Urinary bladder (tissue), 4 donors: ENCODE data around the gene APBA2. TPM values are rescaled to one million over a fixed set of nuclear protein-coding genes. Genes with fewer than 3 reads are reported as not detected.
"Not testable (repeated sequence)": the region's sequence is repeated elsewhere in the genome, so short reads cannot be mapped to it uniquely, and the experiment has no call there.

Source experiments
- DNase-seq: peaks from one replicate; pipeline ENCODE4 v3.0.0-alpha.2; 2015; ENCODE audit errors: extremely low spot score
- H3K27ac ChIP-seq: one replicate; pipeline ENCODE4 v1.5.1; 2013; ENCODE audit warnings: low read depth, mild to moderate bottlenecking, moderate library complexity
- H3K36me3 ChIP-seq: one replicate; pipeline ENCODE4 v1.6.1; 2013; ENCODE audit warnings: mild to moderate bottlenecking, moderate library complexity; ENCODE audit not compliant: insufficient read depth
- H3K4me1 ChIP-seq: one replicate; pipeline ENCODE4 v1.6.1; 2013; ENCODE audit warnings: mild to moderate bottlenecking, moderate library complexity; ENCODE audit not compliant: insufficient read depth
- H3K4me3 ChIP-seq: one replicate; pipeline ENCODE4 v1.5.1; 2013; ENCODE audit warnings: low read depth, low read length
- WGBS: extraction: QIAGEN DNeasy Blood & Tissue Kit; methylation state at CpG from one replicate; pipeline ENCODE4 v1.1.7; 2013; 5-methylcytosine and 5-hydroxymethylcytosine counted together
- polyA plus RNA-seq: library from polyadenylated mRNA; stranded (reverse); fragments of 200-250 nt; gene quantifications from one replicate; pipeline ENCODE4 v1.2.3, GENCODE V29; 2013
- total RNA-seq: library from RNA; depleted of rRNA; stranded (reverse); fragments of >200 nt; gene quantifications from one replicate; pipeline ENCODE4 v1.2.3, GENCODE V29; 2014
- donor health status: healthy with polysubstance abuse.
- donor health status: healthy.

The APBA2 gene
- total and polyA plus RNA-seq, 2 donors, result 4.2 to 12.8 TPM

DNA sequence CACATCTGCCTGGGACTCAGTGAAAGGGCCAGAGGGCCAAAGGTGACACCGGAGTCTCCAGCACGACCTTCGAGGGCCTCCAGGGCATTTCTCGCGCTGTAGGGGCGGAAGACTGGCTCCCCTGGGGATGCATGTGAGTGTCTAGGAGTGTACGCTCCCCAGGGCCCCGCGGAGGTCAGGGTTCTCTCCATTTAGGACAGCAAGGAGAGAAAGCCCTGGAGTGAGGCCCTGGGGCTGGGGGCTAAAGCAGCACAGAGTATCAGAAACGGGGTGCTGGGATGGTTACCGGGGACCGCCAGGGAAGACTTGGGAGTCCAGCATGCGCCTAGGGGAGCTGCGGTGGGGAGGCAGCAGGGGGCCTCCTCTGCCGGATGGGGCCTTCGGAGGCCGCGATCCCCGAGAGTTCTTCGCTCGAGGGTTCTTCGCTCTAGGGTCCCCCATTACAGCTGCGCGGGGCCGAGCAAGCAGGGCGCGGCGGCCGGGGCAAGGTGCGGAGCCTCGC lies 595 bp upstream of the APBA2 start:
- Histone ChIP-seq H3K36me3 (no peaks in the 10 kb centered on the region), H3K4me3 (peak overlapping the region; percentile 61), H3K4me1 (no peaks in the 10 kb centered on the region), H3K27ac (no peak overlapping the region)
- DNase-seq, result no peak
- WGBS, result 26% methylated on average over 31 of the region's 31 CpGs

DNA sequence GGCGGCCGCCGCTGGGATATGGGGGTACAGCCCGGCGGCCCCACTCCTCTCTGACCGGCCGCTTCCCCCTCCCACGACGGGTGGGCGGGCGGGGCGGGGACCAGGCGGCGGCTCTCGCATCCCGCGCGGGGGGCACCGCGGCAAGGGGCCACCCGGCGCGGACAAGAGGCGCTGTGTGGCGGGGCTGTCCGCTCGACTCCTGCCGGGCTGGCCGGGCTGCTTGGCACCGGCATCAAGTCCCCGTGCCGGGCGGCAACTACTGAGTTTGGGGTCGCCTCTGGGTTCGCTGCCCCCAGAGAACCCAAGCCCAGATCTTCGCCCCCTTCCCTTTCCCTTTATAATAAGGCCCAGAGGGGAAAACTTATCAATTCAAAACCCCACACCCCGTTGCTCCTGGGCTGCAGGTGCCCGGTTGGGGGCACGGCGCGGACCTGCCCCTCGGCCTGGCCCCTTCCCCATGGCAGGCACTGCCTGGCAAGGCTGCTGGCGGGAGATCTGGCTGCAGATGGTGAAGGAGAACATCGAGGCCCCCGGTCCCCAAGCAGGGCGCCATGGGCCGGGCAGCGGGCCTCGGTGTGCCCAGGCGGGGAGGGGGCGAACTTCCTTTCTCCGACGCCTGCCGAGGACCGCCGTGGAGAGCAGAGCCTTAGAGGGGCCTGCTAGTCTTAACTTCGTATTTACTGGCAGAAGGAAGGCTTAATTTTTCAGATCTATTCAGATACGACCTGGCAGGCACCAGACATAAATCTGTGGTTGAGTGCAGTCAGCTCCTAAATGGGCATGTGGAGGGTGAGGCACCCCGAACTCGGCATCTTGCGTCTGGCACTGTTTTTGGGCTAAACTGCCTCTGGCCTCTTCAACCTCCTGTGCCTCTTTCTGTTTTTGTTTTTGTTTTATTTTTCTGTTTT lies 911 bp downstream of the APBA2 start:
- no peaks in the 10 kb centered on the region for H3K4me1 ChIP-seq
- WGBS, result 19% methylated on average over 60 of the region's 61 CpGs
- no peak for DNase-seq
- no peak overlapping the region for H3K27ac ChIP-seq
- H3K36me3 ChIP-seq, result no peaks in the 10 kb centered on the region
- peak overlapping the region; percentile 61 for H3K4me3 ChIP-seq

DNA sequence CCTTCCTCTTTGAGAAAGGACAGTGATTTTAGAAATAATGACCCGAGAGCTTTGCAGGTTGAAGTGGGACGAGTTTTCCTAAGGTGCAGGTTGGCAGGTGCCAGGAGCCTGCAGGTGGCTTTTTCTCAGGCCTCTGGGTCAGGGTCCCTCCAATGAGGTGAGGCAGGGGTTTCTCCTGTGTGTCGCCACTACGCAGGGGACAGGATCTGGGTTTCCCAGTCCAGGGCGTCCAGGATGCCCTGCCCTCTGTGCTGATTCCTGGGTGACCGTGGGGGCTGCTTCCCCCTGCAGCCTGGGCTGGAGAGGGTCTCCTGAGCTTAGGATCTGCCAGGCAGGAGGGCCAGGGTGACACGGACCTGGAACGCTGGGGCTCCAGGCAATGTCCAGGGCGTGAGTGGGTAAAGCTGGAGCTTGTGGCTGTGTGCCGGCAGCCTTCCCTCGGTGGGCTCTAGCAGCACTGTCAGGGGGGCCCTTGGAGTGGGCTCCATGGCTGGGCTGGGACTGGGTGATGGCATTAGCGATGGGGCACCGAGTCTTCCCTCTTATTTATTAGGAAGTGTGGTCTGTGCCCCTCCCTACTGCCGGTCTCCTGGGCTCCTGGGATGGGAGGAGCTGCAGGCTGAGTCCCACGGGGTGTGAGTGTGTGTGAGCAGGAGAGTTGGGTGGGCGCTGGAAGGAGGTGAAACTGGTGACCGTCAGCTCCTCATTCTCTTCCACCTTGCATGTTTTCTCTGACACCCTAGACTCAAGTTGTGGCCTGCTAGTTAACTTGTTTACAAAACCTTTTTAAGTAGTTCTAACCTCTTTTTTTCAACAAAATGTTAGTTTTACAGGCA lies 1.8 kb downstream of the APBA2 start:
- Histone ChIP-seq H3K27ac (no peak overlapping the region), H3K4me3 (no peak overlapping the region), H3K36me3 (no peaks in the 10 kb centered on the region), H3K4me1 (no peaks in the 10 kb centered on the region)
- WGBS, result 75% methylated on average over 17 of the region's 17 CpGs
- no peak for DNase-seq

DNA sequence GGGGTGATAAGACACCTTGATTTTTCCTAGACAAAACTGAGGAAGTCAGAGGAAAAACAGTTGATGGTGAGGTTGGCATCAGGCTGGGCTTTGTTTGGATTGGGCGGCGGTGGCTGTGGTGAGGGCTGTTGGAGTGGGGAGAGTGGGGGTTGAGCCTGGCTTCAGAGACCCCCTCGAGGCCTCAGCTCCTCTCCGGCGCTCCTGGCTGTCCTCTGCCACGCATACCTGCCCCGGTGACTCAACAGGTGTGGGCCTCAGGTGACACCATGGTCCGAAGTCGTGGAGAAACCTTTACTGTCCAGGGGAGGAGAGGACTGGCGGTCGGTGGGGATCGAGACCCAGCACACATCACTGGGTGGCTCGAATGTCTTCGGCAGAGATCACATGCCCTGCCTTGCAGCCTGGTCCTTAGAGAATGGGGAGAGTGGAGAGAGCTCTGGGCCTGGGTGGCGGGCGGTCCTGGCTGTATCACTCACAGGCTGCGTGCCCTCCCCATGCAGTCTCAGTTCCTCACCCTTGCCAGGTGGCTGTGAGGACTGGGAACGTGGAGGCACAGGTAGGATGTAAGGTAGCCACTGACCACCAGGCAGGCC lies 2.6 kb downstream of the APBA2 start:
- Histone ChIP-seq H3K36me3 (no peaks in the 10 kb centered on the region), H3K27ac (no peak overlapping the region), H3K4me1 (no peaks in the 10 kb centered on the region), H3K4me3 (no peak overlapping the region)
- WGBS, result 88% methylated on average over 18 of the region's 18 CpGs
- no peak for DNase-seq

DNA sequence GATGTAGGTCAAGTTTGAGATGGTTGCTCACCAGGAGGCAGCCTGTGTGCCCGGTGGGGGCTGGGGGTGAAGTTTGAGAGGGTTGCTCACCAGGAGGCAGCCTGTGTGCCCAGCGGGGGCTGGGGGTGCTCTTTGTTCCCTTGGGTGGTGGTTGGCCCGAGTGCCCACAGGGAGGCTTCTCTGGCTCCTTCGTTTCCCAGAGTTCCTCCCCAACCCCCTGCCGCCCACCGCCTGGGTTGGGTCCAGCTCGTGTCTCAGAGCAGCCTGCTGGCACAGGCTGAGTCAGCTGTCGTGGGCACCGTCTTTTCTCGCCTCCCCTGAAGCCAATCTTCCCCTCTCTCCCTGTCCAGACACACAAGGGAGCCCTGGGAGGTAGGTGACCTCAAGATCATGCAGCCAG lies 3.1 kb downstream of the APBA2 start:
- H3K4me1 ChIP-seq, result no peaks in the 10 kb centered on the region
- 89% methylated on average over 10 of the region's 10 CpGs for WGBS
- DNase-seq, result no peak
- no peak overlapping the region for H3K27ac ChIP-seq
- no peak overlapping the region for H3K4me3 ChIP-seq
- H3K36me3 ChIP-seq, result no peaks in the 10 kb centered on the region

DNA sequence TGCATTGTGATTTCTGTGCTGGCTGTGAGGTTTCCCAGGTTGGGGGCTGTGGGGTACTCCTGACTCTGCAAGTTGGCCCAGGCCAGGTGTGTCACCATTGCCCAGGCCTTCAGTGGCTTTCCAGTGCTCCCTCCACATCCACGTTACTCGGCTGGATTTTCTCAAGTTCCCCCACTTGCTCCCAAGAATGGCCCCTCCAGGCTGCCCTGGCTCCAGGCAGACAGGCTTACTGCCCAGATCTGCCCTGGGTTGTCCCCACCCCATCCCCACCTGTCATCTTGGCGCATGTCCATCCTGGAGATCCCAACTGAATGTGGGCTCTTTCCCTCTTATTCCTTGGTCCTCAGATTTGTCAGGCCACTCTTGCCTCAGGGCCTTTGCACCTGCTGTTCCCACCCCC lies 3.6 kb downstream of the APBA2 start:
- H3K4me3 ChIP-seq, result no peak overlapping the region

DNA sequence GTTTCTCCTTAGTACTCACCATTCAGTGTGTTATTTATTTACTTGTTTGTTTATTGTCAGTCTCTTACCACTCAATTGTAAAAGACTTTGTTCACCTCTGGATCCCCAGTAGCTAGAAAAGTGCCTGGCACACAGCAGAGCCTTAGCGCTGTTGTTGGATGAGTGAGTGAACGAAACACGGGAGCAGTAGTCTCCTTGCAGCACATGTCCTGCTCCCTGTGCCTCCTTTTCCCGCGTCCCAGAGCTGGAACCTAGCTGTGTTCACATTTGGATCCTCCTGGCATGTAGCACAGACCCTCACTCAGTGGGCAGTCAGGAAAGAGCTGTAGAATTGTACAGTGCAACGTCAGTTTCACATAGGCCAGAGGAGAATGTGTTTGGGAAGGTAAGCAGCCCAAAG lies 4.1 kb downstream of the APBA2 start:
- not testable (repeated sequence) for H3K27ac ChIP-seq, DNase-seq, H3K4me1 ChIP-seq, H3K4me3 ChIP-seq, H3K36me3 ChIP-seq
- WGBS, result 80% methylated on average over 6 of the region's 6 CpGs

More for the DNA sequence above, 3.6 kb downstream of the APBA2 start:
- DNase-seq, result no peak
- Histone ChIP-seq H3K36me3 (no peaks in the 10 kb centered on the region), H3K27ac (no peak overlapping the region), H3K4me1 (no peaks in the 10 kb centered on the region)
- WGBS, result 98% methylated on average over 3 of the region's 3 CpGs

DNA sequence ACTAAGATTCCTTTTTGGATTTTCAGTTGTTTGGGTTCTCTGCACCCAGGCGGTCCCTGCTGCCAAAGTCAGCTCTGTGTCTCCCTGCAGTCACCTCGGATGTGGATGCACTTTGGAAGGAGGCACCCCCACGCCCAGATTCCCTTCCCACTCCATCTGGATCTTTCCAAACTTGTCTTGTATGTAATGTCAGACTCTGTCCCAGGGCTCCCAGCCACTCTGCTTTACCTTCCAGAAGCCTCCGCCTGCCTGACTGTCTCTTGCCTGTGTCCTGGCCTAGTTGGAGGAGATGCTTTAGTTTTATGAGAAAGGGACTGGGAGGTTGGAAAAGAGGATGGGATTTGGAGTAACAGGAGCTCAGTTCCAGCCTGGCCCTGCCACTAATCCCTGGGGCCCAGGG lies 4.5 kb downstream of the APBA2 start:
- not testable (repeated sequence) for H3K36me3 ChIP-seq, DNase-seq, H3K4me1 ChIP-seq, H3K4me3 ChIP-seq, H3K27ac ChIP-seq
- 87% methylated on average over 4 of the region's 4 CpGs for WGBS

DNA sequence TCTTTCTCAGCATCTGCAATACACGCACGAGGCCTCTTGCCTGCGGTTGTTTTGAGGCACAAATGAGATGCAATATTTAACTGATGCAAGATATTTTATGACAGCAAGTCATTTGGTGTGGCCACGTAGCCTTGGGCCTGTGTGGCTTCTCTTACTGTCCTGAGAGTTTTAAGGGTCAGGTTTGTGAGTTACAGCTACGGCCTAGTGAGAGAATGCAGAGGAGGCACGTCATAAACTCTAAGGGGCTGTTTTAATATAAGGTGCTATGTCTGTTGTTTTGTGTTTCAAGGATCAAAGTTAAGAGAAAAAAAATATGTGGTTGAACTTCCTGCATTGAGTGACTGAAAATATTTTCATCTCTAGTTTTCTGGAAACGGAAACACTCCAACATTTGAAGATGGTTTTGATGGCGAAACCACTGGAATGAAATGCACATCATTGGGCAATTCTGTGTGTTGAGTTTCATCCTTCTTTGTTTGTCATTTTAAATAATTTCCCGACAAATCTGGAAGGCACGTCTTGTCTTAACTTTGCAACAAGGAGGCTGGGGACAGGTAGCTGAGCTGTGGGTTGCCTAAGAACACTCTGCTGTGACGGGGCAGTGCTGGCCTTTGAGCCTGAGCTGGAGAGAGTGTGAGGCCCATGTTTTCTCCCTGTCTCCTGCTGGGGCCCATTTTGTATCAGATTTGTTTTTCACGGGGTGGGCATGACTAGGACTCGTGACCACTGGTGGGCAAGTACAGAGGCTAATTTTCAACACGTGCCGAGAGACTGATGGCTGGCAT lies 5.1 kb downstream of the APBA2 start:
- WGBS, result 86% methylated on average over 15 of the region's 15 CpGs
- DNase-seq, result no peak
- no peaks in the 10 kb centered on the region for H3K36me3 ChIP-seq
- no peaks in the 10 kb centered on the region for H3K4me1 ChIP-seq
- H3K4me3 ChIP-seq, result no peak overlapping the region
- H3K27ac ChIP-seq, result no peak overlapping the region

DNA sequence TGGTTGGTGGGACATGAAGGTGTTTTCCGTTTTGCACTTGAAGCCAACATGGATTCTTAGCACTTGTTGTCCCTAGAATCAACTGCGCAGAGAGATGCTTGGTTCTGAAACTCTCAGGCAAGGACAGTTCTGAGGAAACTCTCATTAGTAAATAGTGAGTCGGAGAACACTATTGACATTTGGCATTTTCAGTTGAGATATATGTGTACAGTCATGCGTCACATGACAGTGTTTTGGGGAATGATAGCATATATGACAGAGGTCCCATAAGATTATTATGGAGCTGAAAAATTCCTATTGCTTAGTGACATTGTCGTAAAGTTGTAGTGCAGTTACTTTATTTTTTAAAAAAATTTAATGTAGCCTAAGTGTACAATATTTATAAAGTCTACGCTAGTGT lies 5.8 kb downstream of the APBA2 start:
- no peak for DNase-seq
- no peak overlapping the region for H3K27ac ChIP-seq
- 95% methylated on average over 6 of the region's 6 CpGs for WGBS
- no peak overlapping the region for H3K4me3 ChIP-seq
- H3K36me3 ChIP-seq, result no peaks in the 10 kb centered on the region
- H3K4me1 ChIP-seq, result no peaks in the 10 kb centered on the region

DNA sequence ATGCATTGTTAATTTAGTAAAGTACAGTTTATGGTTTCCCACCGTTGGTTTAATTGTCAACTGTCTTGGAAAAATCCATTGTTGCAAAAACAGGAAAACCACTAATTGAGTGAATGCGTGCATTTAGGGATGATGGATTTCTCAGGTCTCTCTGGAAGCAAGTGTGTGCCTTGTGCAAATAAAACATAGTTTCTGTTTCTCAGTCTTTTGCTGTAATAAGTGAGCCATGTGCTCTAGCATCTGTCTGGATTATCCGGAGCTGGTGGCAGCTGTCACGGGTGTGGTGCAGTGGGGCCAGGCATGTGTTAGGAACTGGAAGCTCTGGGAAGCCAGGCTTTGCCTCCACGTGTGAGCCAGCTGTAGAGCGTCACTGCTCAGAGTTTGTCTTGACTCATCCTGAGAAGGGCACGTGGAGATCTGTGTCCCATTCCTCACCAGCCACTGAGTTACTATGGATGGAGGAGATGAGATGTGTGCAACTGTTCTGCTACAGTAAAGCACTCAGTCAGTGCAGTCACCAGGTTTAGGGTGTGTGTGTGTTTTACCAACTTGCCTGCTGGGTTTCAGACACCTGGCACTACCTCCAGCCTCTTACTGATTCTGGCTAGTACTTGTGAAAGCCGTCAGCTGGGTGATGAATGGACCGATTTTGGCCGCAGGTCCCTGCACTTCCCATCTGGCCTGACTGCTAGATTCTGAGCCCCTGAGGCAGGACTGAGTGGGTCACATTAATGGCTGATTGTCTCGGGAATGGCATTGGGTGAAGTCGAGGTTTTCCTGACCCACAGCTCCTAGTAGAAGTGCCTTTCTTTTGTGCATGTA lies 7.2 kb downstream of the APBA2 start:
- 57% methylated on average over 12 of the region's 12 CpGs for WGBS
- Histone ChIP-seq H3K27ac (no peak overlapping the region), H3K4me3 (no peak overlapping the region), H3K4me1 (no peaks in the 10 kb centered on the region), H3K36me3 (no peaks in the 10 kb centered on the region)
- no peak for DNase-seq

DNA sequence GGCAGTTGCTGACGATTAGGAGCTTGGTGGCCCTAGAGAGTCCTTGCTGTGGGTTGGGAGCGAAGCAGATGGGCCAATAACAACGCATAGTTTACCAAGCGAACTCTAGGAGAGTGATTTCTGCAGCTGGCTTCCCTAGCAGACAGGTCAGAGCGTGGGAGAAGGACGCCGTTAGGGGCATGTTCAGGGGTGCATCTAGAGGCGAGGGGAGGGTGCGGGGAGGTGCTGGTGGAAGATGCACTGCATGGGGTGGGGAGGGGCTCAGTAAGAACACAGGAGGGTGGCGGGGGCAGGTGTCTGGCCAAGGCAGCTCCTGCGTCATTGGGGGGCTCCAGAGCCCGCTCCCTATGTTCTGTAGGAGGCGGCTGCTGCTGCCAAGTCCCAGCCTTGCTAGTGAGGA lies 8.9 kb downstream of the APBA2 start:
- no peaks in the 10 kb centered on the region for H3K4me1 ChIP-seq
- H3K4me3 ChIP-seq, result no peak overlapping the region
- DNase-seq, result no peak
- no peak overlapping the region for H3K27ac ChIP-seq
- 94% methylated on average over 13 of the region's 13 CpGs for WGBS
- no peaks in the 10 kb centered on the region for H3K36me3 ChIP-seq
